ENCODE results near the gene GPC5. TPM values are rescaled to one million over a fixed set of nuclear protein-coding genes. Genes with fewer than 3 reads are reported as not detected.
A peak's percentile ranks its signal among the peaks of the same experiment; 100 is the strongest.

The GPC5 gene
- total and polyA plus RNA-seq, 9 of the 15 experiments (the other 6 are each of a cell fraction or from before 2014, with no cell fraction given) = 0.18 to 0.27 TPM; not detected in 7

GRCh38 chr13:91804724-91805123 lies 406.3 kb downstream of the GPC5 start:
- ATAC-seq = no peak
- FAIRE-seq = no peak
- TF ChIP-seq SRSF9 (IDR thresholded peaks at IDR 0.05; ENCODE audit: borderline replicate concordance, low read depth, low read length) (no peak), ZNF274 (IDR thresholded peaks at IDR 0.05; ENCODE audit: borderline replicate concordance, low read depth, low read length) (no peak), NR2C1 (IDR thresholded peaks at IDR 0.05) (no peak), NR2C1 (tag; IDR thresholded peaks at IDR 0.05) (no peak), SAP30 (IDR thresholded peaks at IDR 0.05; ENCODE audit: borderline replicate concordance, insufficient read depth, low read depth, low read length, poor library complexity, severe bottlenecking) (peak; percentile 30), PPARD (CRISPR knock-in tag; IDR thresholded peaks at IDR 0.05) (no peak), KDM5B (IDR thresholded peaks at IDR 0.05; ENCODE audit: insufficient replicate concordance, low read depth, low read length) (peak; percentile 35), PHF8 (IDR thresholded peaks at IDR 0.05; ENCODE audit: borderline replicate concordance, low read length) (0 out of 2 replicates have a peak, but pooled peaks have one; percentile 22), ARNT (IDR thresholded peaks at IDR 0.05) (no peak), ZNF140 (CRISPR knock-in tag; IDR thresholded peaks at IDR 0.05) (no peak), EZH2 (IDR thresholded peaks at IDR 0.05; ENCODE audit: borderline replicate concordance, low read depth, low read length) (no peak), HDAC8 (tag; IDR thresholded peaks at IDR 0.05) (no peak), YY1 (IDR thresholded peaks at IDR 0.05; ENCODE audit: borderline replicate concordance in 1 of 3, control insufficient read depth in 1 of 3, extremely low read depth in 1 of 3, insufficient read depth in 3 of 3, insufficient read length in 1 of 3, insufficient replicate concordance in 2 of 3, low read depth in 1 of 3, low read length in 2 of 3) (no peak), MED1 (CRISPR knock-in tag; IDR thresholded peaks at IDR 0.05; ENCODE audit: borderline replicate concordance) (0 out of 2 replicates have a peak, but pooled peaks have one; percentile 19), OTX1 (CRISPR knock-in tag; IDR thresholded peaks at IDR 0.05) (no peak), MCM3 (IDR thresholded peaks at IDR 0.05) (no peak)
- TF ChIP-seq, protein P1, sequence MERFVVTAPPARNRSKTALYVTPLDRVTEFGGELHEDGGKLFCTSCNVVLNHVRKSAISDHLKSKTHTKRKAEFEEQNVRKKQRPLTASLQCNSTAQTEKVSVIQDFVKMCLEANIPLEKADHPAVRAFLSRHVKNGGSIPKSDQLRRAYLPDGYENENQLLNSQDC (CRISPR knock-in tag; IDR thresholded peaks at IDR 0.05) = no peak
- TF ChIP-seq, protein P2, sequence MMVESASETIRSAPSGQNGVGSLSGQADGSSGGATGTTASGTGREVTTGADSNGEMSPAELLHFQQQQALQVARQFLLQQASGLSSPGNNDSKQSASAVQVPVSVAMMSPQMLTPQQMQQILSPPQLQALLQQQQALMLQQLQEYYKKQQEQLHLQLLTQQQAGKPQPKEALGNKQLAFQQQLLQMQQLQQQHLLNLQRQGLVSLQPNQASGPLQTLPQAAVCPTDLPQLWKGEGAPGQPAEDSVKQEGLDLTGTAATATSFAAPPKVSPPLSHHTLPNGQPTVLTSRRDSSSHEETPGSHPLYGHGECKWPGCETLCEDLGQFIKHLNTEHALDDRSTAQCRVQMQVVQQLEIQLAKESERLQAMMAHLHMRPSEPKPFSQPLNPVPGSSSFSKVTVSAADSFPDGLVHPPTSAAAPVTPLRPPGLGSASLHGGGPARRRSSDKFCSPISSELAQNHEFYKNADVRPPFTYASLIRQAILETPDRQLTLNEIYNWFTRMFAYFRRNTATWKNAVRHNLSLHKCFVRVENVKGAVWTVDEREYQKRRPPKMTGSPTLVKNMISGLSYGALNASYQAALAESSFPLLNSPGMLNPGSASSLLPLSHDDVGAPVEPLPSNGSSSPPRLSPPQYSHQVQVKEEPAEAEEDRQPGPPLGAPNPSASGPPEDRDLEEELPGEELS (CRISPR knock-in tag; IDR thresholded peaks at IDR 0.05; ENCODE audit: borderline replicate concordance) = no peak
- TF ChIP-seq, protein P3, sequence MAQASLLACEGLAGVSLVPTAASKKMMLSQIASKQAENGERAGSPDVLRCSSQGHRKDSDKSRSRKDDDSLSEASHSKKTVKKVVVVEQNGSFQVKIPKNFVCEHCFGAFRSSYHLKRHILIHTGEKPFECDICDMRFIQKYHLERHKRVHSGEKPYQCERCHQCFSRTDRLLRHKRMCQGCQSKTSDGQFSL (CRISPR knock-in tag; IDR thresholded peaks at IDR 0.05) = no peak
- TF ChIP-seq, protein P3 (tag; IDR thresholded peaks at IDR 0.05) = no peak

More at GRCh38 chr13:91804724-91805123, 406.3 kb downstream of the GPC5 start:
- WGBS (ENCODE audit: insufficient coverage, low coverage, missing lambda C conversion rate) = 3% methylated on average over 1 of the region's 1 CpG
- no peak overlapping the region for H3K4me2 ChIP-seq (ENCODE audit: insufficient read depth, low read length)
- no peak overlapping the region for H2AFZ ChIP-seq (ENCODE audit: low read depth, low read length)
- in situ Hi-C loops (cut with MboI) = no loop called here
- ChIA-PET POLR2A (no interaction called here), CTCF (ENCODE audit: low intra/inter-chr PET ratio) (no interaction called here)
- H3K9me1 ChIP-seq (ENCODE audit: control insufficient read depth, insufficient read depth, low read length) = no peaks in the 10 kb centered on the region
- no peak overlapping the region for H3K4me3 ChIP-seq
- no peaks in the 10 kb centered on the region for H3K27me3 ChIP-seq (ENCODE audit: control insufficient read depth in 2 of 2, insufficient read depth in 2 of 2, low read length in 2 of 2)
- H3K27ac ChIP-seq (ENCODE audit: extremely low read depth, low read depth, low read length) = no peak overlapping the region
- BruUV-seq (replicated peaks) = no TSS peak
- DNase-seq (ENCODE audit: extremely low read depth in 1 of 4, low spot score in 3 of 4) = no peak
- H3K4me1 ChIP-seq (replicated peaks in 1 of 2; ENCODE audit: control insufficient read depth in 2 of 2, insufficient read depth in 2 of 2, low read length in 2 of 2) = no peaks in the 10 kb centered on the region
- intact Hi-C loops (cut with micrococcal nuclease) = loop anchor here (5.0 kb wide), 1 partner anchor 112 kb away; no protein-coding TSS in a partner anchor
- H4K20me1 ChIP-seq (replicated peaks; ENCODE audit: control insufficient read depth, insufficient read depth, low read length) = no peaks in the 10 kb centered on the region
- H3K79me2 ChIP-seq (ENCODE audit: control insufficient read depth, insufficient read depth, low read length) = no peaks in the 10 kb centered on the region
- H3K9me3 ChIP-seq (replicated peaks; ENCODE audit: control insufficient read depth, insufficient read depth, low read depth, low read length) = no peaks in the 10 kb centered on the region; the same call in 1 of the 2 replicates
- H3K36me3 ChIP-seq (ENCODE audit: control insufficient read depth, insufficient read depth, low read length) = no peaks in the 10 kb centered on the region
- no peak overlapping the region for H3K9ac ChIP-seq (ENCODE audit: insufficient read depth in 1 of 2, low read depth in 2 of 2, low read length in 2 of 2)
